CD14-positive monocyte (primary cell): ENCODE data around the gene ST3GAL4. TPM values are rescaled to one million over a fixed set of nuclear protein-coding genes. Genes with fewer than 3 reads are reported as not detected.

ENCODE experiments used
- DNase-seq, 3 donors: peaks; one replicate each; pipeline ENCODE4 v3.0.0-alpha.2; 2011 to 2022
- H2AFZ ChIP-seq: 2 replicates; pipeline ENCODE4 v1.6.0; 2012; ENCODE audit warnings: mild to moderate bottlenecking, low read depth, low read length, inconsistent platforms; ENCODE audit not compliant: insufficient read depth, poor library complexity, severe bottlenecking
- H3K27ac ChIP-seq, 2 donors: 1 replicate in 1 of 2; 2 replicates in 1 of 2; pipeline ENCODE4 v1.5.1; 2012 to 2013; ENCODE audit warnings: low read length in 2 of 2, control low read depth in 1 of 2, inconsistent platforms in 1 of 2, low read depth in 1 of 2, mild to moderate bottlenecking in 1 of 2
- H3K27me3 ChIP-seq, 2 donors: one replicate each; pipeline versions ENCODE4 v1.6.0 to v1.6.1; 2011 to 2013; ENCODE audit warnings: low read length in 2 of 2; ENCODE audit not compliant: control insufficient read depth in 2 of 2, insufficient read depth in 2 of 2
- H3K36me3 ChIP-seq, 2 donors: replicated peaks in 1 of 2; 1 replicate in 1 of 2; 2 replicates in 1 of 2; pipeline versions ENCODE4 v1.5.1 to v1.6.1; 2012 to 2013; ENCODE audit warnings: low read length in 2 of 2, control low read depth in 1 of 2, inconsistent platforms in 1 of 2, mild to moderate bottlenecking in 1 of 2; ENCODE audit not compliant: insufficient read depth in 2 of 2, control insufficient read depth in 1 of 2
- H3K4me1 ChIP-seq, 2 donors: 1 replicate in 1 of 2; 2 replicates in 1 of 2; pipeline versions ENCODE4 v1.5.1 to v1.6.1; 2012 to 2013; ENCODE audit warnings: low read length in 2 of 2, control low read depth in 1 of 2, inconsistent platforms in 1 of 2, mild to moderate bottlenecking in 1 of 2, moderate library complexity in 1 of 2; ENCODE audit not compliant: insufficient read depth in 2 of 2, control insufficient read depth in 1 of 2
- H3K4me2 ChIP-seq: replicated peaks from 2 replicates; pipeline ENCODE3; 2012; ENCODE audit warnings: low read length, moderate library complexity, mild to moderate bottlenecking; ENCODE audit not compliant: poor library complexity, severe bottlenecking; ENCODE audit errors: extremely low read depth
- H3K4me3 ChIP-seq, 3 experiments: fragments of 200-600 bp in 1 of 3; sonication (generic) in 1 of 3; replicated peaks in 1 of 3; 1 replicate in 2 of 3; 2 replicates in 1 of 3; pipeline ENCODE4 v1.5.1; 2011 to 2013; ENCODE audit warnings: low read length in 3 of 3, mild to moderate bottlenecking in 3 of 3, control low read depth in 2 of 3, low read depth in 2 of 3, inconsistent platforms in 1 of 3, moderate library complexity in 1 of 3
- H3K79me2 ChIP-seq: 2 replicates; pipeline ENCODE4 v1.6.0; 2012; ENCODE audit warnings: mild to moderate bottlenecking, control low read depth, inconsistent platforms, low read length, moderate library complexity; ENCODE audit not compliant: insufficient read depth
- H3K9ac ChIP-seq: 2 replicates; pipeline ENCODE4 v1.6.0; 2017; ENCODE audit warnings: low read length, mild to moderate bottlenecking; ENCODE audit not compliant: insufficient read depth, poor library complexity, severe bottlenecking
- H3K9me3 ChIP-seq, 2 donors: replicated peaks in 1 of 2; 1 replicate in 1 of 2; 2 replicates in 1 of 2; pipeline versions ENCODE4 v1.5.1 to v1.6.1; 2012 to 2013; ENCODE audit warnings: low read length in 2 of 2, control low read depth in 1 of 2; ENCODE audit not compliant: control insufficient read depth in 1 of 2, insufficient read depth in 1 of 2
- H4K20me1 ChIP-seq: 2 replicates; pipeline ENCODE4 v1.6.0; 2012; ENCODE audit warnings: mild to moderate bottlenecking, low read length, control low read depth, moderate library complexity; ENCODE audit not compliant: insufficient read depth
- H3K27ac Mint-ChIP-seq, 7 donors: one replicate each; pipeline ENCODE4 v1.8.0; 2020; ENCODE audit warnings: mild to moderate bottlenecking in 7 of 7, mixed read lengths in 7 of 7, moderate library complexity in 6 of 7, inconsistent platforms in 2 of 7
- H3K27me3 Mint-ChIP-seq, 3 donors: one replicate each; pipeline ENCODE4 v1.8.0; 2021 to 2022; ENCODE audit warnings: low read depth in 3 of 3, mild to moderate bottlenecking in 3 of 3, mixed read lengths in 3 of 3, moderate library complexity in 3 of 3, inconsistent platforms in 1 of 3
- H3K36me3 Mint-ChIP-seq, 2 donors: one replicate each; pipeline ENCODE4 v1.8.0; 2020; ENCODE audit warnings: mixed read lengths in 2 of 2, inconsistent platforms in 1 of 2, mild to moderate bottlenecking in 1 of 2
- H3K4me1 Mint-ChIP-seq: one replicate; pipeline ENCODE4 v1.8.0; 2020; ENCODE audit warnings: mild to moderate bottlenecking, mixed read lengths
- H3K4me3 Mint-ChIP-seq, 2 donors: one replicate each; pipeline ENCODE4 v1.8.0; 2020; ENCODE audit warnings: mild to moderate bottlenecking in 2 of 2, mixed read lengths in 2 of 2, moderate library complexity in 1 of 2
- H3K9me3 Mint-ChIP-seq, 7 donors: one replicate each; pipeline ENCODE4 v1.8.0; 2020 to 2022; ENCODE audit warnings: mixed read lengths in 7 of 7, mild to moderate bottlenecking in 6 of 7, moderate library complexity in 6 of 7, inconsistent platforms in 2 of 7
- WGBS: methylation state at CpG from one replicate; pipeline ENCODE4 v1.1.5; 2013; ENCODE audit warnings: missing lambda C conversion rate; ENCODE audit not compliant: insufficient coverage; 5-methylcytosine and 5-hydroxymethylcytosine counted together
- intact Hi-C, 2 donors: fragments of 100-400 bp; cut with micrococcal nuclease; formaldehyde crosslinking; loops; one replicate each; pipeline versions ENCODE4 v1.15.0 to v1.15.1; 2023
- polyA plus RNA-seq, 3 donors: library from polyadenylated mRNA; depleted of rRNA in 1 of 3; unstranded in 2 of 3; stranded (reverse) in 1 of 3; fragments of 300-500 nt in 2 of 3; fragments of >200 nt in 1 of 3; fragmentation: Illumina TruSeq in 2 of 3; gene quantifications; 1 replicate in 2 of 3; 2 replicates in 1 of 3; pipeline ENCODE4 v1.2.3, GENCODE V29; 2012 to 2021
- TF ChIP-seq, protein P1 (sequence below): fragments of 200-600 bp; IDR thresholded peaks from one replicate; pipeline ENCODE4 v1.8.0; 2022; ENCODE audit warnings: antibody characterized with exemption, mild to moderate bottlenecking

ST3GAL4 gene
- polyA plus RNA-seq, 3 donors, result 7.8 to 14.3 (median 10.1) TPM

DNA sequence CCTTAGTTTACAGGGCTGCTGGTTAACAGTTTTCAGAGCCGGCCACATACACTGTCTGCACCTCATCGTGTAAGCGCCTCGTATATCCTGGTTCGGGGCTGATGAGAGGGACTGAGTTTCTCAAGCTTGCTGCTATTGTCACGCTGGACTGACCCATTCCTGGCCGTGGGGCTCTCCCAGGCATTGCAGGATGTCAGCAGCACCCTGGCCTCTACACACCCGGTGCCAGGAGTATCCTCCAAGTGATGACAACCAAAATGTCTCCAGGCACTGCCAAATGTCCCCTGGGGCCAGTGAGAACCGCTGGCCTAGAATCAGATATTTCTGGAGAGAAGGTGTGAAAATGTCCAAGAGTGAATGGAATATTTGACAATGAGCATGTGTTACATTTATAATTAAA lies 82.8 kb downstream of the ST3GAL4 start:
- Histone ChIP-seq H3K27me3 (no peaks in the 10 kb centered on the region), H2AFZ (no peak overlapping the region), H3K4me1 (peaks cover 4% of the 10 kb centered on the region in 2 donors), H3K4me3 (no peak overlapping the region), H3K79me2 (no peaks in the 10 kb centered on the region), H4K20me1 (no peaks in the 10 kb centered on the region), H3K27ac (no peak overlapping the region), H3K4me2 (no peak overlapping the region), H3K36me3 (no peaks in the 10 kb centered on the region), H3K9me3 (no peaks in the 10 kb centered on the region), H3K9ac (no peak overlapping the region)
- H3K4me3 Mint-ChIP-seq, result no peak overlapping the region
- H3K36me3 Mint-ChIP-seq, result no peaks in the 10 kb centered on the region
- H3K27me3 Mint-ChIP-seq, result peaks cover 0 to 2% (median 0%) of the 10 kb centered on the region in 3 donors
- 94% methylated on average over 8 of the region's 9 CpGs for WGBS
- peaks cover 5% of the 10 kb centered on the region for H3K4me1 Mint-ChIP-seq
- TF ChIP-seq, protein P1, sequence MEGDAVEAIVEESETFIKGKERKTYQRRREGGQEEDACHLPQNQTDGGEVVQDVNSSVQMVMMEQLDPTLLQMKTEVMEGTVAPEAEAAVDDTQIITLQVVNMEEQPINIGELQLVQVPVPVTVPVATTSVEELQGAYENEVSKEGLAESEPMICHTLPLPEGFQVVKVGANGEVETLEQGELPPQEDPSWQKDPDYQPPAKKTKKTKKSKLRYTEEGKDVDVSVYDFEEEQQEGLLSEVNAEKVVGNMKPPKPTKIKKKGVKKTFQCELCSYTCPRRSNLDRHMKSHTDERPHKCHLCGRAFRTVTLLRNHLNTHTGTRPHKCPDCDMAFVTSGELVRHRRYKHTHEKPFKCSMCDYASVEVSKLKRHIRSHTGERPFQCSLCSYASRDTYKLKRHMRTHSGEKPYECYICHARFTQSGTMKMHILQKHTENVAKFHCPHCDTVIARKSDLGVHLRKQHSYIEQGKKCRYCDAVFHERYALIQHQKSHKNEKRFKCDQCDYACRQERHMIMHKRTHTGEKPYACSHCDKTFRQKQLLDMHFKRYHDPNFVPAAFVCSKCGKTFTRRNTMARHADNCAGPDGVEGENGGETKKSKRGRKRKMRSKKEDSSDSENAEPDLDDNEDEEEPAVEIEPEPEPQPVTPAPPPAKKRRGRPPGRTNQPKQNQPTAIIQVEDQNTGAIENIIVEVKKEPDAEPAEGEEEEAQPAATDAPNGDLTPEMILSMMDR, result no peak
- no peak overlapping the region for H3K27ac Mint-ChIP-seq
- intact Hi-C loops, result no loop called here
- no peak for DNase-seq
- no peaks in the 10 kb centered on the region for H3K9me3 Mint-ChIP-seq

DNA sequence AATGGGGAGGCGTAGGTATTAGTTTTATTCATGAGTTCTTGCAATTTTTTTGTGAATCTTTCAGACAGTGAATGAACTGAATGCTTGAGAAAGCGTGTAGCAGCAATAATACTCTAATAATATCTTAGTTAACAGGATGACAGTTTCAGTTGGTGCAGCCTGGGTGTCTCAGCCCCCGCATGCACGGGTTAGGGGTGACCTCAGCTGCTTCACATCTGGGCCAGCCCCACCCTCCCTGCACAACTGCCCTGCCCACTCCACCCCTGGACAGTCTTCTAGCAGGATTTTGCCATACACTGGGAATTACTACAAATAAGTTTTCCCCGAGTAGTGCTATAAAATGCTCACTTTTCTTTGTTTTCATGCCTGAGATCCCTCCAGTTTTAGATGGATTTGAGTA lies 83.2 kb downstream of the ST3GAL4 start:
- Histone ChIP-seq H3K79me2 (no peaks in the 10 kb centered on the region), H3K36me3 (no peaks in the 10 kb centered on the region), H3K9ac (no peak overlapping the region), H4K20me1 (no peaks in the 10 kb centered on the region), H2AFZ (no peak overlapping the region), H3K4me1 (peaks cover 4% of the 10 kb centered on the region in 2 donors), H3K27me3 (no peaks in the 10 kb centered on the region), H3K4me2 (no peak overlapping the region), H3K9me3 (no peaks in the 10 kb centered on the region), H3K27ac (no peak overlapping the region), H3K4me3 (no peak overlapping the region)
- TF ChIP-seq, protein P1, result no peak
- 90% methylated on average over 2 of the region's 5 CpGs for WGBS
- no peak for DNase-seq
- Mint-ChIP-seq H3K27ac (no peak overlapping the region), H3K9me3 (no peaks in the 10 kb centered on the region), H3K4me1 (peaks cover 5% of the 10 kb centered on the region), H3K27me3 (peaks cover 0 to 2% (median 0%) of the 10 kb centered on the region in 3 donors), H3K4me3 (no peak overlapping the region), H3K36me3 (no peaks in the 10 kb centered on the region)
- intact Hi-C loops, result no loop called here
